Endometrial microvascular endothelial cells (primary cell): ENCODE data around the gene ZNF584. TPM values are rescaled to one million over a fixed set of nuclear protein-coding genes. Genes with fewer than 3 reads are reported as not detected.

Experiments
- in situ Hi-C: cut with HindIII; loops from 2 replicates; pipeline ENCODE4 v1.10.0; 2017; ENCODE audit warnings: low sequenced_read_pairs, low pct_unique_long_range_greater_than_20kb; ENCODE audit errors: inconsistent ontology term
- total RNA-seq: library from RNA; depleted of rRNA; stranded (reverse); fragments of >200 nt; gene quantifications from one replicate; pipeline ENCODE4 v1.2.3, GENCODE V29; 2015; ENCODE audit errors: inconsistent ontology term

Gene ZNF584
- total RNA-seq, 1 donor from 2014 or later: 2.6 TPM

DNA sequence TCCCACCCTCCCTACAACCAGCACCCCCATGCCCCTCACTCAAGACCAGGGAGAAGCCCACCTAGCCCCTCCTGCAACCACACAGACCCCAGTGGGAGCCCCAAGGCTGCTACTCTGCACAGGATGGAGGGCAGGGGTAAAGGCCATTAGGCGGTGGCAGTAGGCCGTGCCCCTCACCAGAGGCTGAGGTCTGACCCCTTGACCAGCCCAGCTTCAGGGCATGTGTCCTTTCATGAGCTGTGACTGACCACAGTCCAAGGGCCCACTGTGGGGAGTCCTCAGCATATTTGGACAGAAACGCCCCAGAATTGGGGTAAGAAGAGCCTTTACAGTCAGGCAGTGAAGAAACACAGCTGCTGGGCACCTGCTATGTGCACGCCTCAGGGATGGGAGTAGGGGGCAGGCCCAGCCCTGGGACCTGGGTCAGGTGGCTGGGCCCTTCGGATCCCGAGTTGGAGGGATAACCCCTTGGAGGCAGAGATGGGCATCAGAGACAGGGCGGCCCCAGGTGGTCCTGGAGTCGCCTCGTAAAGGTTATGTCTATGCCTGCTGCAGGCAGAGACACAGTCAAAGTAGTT is 23.0 kb upstream of the ZNF584 start:
- in situ Hi-C loops: no loop called here

GRCh38 chr19:58385891-58386575 is 22.4 kb upstream of the ZNF584 start:
- in situ Hi-C loops: no loop called here

GRCh38 chr19:58386576-58387337 is 21.7 kb upstream of the ZNF584 start, which contains the start of gene RPS5:
Gene RPS5 (plus strand): TSS chr19:58387269. CDS start chr19:58388138, 869 bp downstream.
- in situ Hi-C loops: no loop called here

DNA sequence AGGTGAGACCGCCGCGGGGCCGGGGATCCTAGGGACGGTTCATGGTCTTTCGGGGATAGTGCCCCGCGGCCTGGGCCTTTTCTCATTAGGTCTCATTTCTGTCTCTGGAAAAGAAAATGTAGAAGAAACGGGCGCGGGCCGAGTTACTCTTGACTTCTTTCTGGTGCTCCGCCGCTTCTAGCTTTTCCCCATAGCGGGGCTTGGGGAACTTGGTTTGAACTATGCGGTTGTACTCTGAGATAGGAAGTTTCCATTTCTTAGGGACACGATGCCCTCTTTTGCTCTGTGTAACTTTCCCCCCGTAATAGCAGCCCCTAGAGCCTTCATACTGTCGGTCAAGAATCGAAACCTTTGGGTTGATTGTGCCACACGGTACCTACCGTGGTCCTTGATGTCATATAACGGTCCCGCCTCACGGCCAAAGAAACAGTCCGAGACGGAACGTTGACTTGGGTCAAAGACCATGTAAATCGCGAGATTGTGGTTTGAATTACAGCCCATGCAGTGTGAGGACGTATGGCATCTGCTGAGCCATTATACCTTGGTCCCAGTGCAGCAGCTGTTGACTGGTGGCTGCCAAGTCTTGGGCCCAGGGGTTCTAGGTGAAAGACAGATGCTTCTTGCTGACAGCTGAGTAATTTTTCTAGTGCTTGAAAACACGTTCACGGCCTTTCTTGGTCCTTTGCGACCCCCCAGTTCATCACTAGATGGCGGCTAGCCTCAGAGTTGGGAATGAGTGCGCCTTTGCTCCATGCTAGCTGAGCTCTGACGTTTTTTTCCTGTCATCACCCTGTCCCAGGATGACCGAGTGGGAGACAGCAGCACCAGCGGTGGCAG is 20.9 kb upstream of the ZNF584 start:
- in situ Hi-C loops: no loop called here

- in situ Hi-C loops: no loop called here
These were observed 20.3 kb upstream of the ZNF584 start for GRCh38 chr19:58388175-58388526.

DNA sequence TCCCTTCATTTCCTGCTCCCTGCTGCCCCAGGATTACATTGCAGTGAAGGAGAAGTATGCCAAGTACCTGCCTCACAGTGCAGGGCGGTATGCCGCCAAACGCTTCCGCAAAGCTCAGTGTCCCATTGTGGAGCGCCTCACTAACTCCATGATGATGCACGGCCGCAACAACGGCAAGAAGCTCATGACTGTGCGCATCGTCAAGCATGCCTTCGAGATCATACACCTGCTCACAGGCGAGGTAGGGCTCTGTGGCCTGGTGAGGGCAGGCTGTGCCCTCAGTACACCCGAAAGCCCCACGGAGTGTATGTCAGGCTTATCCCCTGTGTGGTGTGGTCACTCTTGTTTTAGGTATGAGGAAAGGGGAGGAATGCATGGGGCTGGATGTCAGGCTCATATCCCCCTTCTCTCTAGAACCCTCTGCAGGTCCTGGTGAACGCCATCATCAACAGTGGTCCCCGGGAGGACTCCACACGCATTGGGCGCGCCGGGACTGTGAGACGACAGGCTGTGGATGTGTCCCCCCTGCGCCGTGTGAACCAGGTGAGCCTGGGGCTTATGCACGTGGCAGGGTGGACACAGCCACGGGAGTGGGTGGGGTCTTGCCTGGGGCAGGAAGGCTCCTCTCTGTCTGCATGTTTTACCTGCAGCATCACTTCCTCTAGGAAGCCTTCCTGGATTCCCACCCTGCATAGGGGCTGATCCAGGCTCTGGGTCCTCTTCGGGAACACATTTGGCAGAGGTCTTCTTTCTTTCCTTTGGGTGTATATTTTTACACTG is 15.3 kb upstream of the ZNF584 start:
- in situ Hi-C loops: no loop called here

DNA sequence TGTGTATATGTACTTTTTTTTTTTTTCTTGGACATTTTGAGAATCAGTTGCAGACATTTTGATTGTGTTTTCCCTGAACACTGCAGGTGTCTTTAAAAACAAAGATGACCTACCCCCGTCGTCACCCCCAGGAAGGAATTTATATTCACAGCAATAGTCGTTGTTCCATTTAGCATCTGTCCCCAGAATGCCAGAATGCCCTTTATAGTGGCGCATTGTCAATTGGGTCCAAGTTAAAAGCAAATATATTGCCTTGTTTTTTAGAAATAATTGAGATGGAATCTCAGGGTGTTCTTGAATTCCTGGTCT is 14.8 kb upstream of the ZNF584 start:
- in situ Hi-C loops: no loop called here

- in situ Hi-C loops: no loop called here
These were observed 13.6 kb upstream of the ZNF584 start for GRCh38 chr19:58394821-58395219.

DNA sequence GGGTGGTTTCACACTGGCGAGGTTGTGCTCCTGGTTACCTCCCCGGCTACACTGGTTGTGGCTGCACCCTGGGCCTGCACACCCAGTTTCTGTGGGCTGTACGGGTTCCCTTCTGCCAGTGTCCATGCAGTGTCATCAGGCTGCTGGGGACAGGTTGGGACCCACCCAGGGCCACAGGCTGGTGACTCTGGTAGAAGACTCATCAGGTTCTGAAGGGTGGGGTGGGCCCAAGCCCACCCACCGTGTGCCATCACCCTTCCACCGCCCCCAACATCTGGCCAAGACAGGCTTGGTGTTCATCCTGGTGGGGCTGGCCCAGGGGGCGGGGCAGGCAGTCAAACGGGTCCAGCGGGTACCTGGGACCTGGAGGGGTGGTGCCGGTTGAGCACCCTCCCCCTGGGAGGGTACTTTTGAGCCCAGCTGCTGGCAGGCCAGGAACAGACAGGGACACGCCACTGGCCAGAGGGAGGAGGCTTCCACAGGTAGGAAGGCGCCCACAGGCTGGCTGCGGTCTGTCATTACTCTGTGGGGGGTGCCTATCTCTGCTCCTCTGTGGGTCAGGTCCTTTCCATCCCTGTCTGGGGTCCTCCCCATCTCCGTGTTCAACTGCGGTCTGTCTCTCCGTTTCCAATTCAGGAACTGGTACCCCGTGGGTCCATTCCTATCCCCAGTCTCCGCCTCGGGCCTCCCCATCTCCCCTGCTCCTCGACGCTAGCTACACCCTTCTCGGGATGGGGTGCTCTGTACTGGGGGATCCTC is 13.1 kb upstream of the ZNF584 start, which contains the start of gene RNF225:
RNF225 (plus strand) TSS at position 437 of the 759 bp plus-strand sequence. CDS start 434 bp downstream, outside the sequence.
- in situ Hi-C loops: no loop called here

GRCh38 chr19:58395979-58396627 is 12.3 kb upstream of the ZNF584 start:
- in situ Hi-C loops: no loop called here

DNA sequence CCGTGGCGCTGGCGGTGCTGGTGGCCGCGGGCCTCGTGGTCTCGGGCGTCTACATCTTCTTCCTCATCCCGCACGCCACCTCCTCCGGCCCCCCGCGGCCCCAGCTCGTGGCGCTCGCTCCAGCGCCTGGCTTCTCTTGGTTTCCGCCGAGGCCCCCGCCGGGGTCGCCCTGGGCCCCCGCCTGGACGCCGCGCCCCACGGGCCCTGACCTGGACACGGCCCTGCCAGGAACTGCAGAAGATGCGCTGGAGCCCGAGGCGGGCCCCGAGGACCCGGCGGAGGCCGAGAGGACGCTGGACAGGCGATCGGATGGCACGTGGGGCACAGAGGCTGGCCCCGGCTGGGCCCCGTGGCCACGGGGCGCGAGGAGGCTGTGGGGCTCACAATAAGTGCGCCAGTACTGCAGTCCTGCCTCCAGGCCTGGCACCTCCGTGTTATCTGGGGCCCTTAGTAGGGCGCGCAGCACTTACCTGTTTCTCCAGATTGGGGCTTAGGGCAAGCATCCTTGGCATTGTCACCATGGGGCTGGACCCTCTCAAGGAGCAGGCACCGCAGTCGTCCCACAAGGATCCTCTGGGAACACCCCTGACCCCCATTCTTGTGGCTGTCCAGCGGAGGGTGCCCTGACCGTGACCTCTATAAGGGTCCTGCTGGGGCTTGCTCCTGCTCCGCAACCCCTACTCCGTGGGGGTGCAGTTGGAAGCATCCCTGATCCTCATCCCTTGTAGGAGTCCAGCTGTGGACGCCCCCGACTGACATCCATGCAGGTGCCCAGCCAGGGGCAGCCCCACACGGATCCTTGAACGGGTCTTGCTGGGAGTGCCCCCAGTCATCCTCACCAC is 11.5 kb upstream of the ZNF584 start:
- in situ Hi-C loops: no loop called here

- in situ Hi-C loops: no loop called here
These were observed 10.9 kb upstream of the ZNF584 start for GRCh38 chr19:58397533-58398037.

- in situ Hi-C loops: no loop called here
These were observed 10.4 kb upstream of the ZNF584 start for GRCh38 chr19:58398087-58398486.

DNA sequence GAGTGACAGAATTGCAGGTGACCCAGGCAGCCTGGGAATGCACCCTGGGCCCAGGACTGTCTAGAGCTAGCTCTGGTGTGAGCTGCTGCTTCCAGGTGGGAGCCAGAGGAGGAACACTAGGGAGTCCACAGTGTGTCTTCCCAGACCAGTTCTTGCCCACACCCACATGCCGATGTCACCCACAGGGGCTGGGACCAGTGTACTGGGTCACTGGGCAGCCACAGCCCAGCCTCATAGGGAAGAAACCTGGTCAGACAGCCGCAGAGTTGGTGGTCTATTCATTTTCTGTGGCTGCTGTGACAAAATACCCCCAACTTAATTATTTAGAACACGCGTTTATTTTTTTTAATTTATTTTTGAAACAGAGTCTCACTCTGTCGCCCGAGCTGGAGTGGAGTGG is 9.9 kb upstream of the ZNF584 start:
- in situ Hi-C loops: no loop called here

DNA sequence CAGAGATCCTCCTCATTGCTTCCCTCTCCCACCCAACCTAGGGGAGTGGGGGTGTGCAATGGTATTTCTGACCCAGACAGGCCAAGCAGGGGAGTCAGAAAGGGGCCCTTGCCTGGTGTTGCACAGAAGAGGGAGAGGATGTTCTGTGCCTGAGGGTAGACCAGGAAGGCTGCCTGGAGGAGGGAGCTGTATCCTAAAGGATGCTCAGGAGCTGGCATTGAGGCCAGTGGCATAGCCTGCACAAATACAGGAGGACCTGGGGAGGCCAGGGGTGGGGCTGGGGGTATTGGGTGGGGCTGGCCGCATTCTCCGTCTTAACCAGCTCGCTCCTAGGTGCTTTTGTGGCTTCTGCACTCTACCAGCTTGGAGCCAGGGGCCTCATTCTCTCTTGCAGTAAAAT is 8.5 kb upstream of the ZNF584 start:
- in situ Hi-C loops: no loop called here

GRCh38 chr19:58400316-58400915 is 8.0 kb upstream of the ZNF584 start:
- in situ Hi-C loops: no loop called here
